ENCODE measurements around the gene DOCK3.
"Not testable (repeated sequence)": the region's sequence is repeated elsewhere in the genome, so short reads cannot be mapped to it uniquely, and the experiment has no call there.

DOCK3 gene

DNA sequence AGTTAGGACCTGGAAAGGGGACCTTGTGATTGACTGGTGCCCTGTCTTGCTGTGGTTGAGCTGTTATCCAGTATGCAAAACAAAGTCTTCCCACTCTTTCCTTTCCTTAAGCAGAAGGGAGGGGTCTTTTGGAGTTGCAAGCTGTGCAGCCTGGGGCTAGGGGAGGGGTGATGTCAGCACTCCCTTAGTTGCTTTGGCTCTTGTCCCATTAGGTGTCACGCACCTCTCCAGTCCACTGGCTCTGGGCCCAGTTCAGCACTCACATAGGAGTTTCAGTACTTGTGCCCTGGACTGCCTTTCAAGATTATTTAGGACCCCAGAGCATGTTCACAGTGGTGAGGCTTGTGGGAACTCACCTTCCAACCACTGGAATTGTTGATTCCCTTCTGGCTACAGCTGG is 238.5 kb downstream of the DOCK3 start:
- no peak for DNase-seq

DNA sequence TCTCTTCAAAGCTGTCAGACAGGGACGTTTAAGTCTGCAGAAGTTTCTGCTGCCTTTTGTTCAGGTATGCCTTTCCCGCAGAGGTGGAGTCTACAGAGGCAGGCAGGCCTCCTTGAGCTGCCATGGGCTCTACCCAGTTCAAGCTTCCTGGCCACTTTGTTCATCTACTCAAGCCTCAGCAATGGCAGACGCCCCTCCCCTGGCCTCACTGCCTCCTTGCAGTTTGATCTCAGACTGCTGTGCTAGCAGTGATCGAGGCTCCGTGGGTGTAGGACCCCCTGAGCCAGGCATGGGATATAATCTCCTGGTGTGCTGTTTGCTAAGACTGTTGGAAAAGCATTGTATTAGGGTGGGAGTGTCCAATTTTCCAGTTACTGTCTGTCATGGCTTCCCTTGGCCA is 247.3 kb downstream of the DOCK3 start:
- DNase-seq: not testable (repeated sequence)

DNA sequence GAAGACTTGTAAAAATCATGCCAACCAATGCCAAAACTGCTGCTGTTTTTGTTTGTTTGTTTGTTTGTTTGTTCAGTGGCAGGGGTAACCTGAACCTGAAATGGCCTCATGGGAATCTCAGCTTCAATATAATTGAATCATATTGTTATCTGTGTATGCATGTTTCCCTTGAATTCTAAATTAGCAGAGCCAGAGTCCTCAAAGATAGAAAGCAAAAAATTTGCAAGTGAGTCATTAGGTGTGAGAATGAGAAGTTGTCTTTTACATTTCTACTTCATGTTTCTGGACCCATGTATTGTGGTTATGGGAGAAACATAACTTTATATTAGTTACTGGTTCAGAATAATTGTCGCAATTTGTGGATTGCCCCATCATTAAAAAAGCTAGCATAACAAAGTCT is 249.2 kb downstream of the DOCK3 start:
- no peak for DNase-seq

DNA sequence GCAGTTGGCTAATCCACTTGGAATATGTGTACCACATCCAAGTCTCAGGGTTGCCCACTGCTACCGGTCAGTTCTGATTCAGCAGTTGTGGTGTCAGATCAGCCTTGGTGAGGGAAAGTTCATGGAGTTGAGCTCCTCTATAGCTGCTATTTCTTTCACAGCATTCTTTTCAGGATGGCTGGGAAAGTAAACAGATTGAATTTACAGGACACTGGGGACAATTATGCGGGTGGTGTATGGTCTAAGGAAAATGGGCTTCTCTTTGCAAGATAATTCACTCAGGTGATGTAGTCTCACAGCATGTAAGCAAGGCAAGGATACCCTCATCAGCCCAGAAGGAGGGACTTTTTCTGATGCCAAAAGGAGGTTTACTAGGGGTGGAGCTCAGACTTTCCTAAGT is 249.9 kb downstream of the DOCK3 start:
- no peak for DNase-seq

DNA sequence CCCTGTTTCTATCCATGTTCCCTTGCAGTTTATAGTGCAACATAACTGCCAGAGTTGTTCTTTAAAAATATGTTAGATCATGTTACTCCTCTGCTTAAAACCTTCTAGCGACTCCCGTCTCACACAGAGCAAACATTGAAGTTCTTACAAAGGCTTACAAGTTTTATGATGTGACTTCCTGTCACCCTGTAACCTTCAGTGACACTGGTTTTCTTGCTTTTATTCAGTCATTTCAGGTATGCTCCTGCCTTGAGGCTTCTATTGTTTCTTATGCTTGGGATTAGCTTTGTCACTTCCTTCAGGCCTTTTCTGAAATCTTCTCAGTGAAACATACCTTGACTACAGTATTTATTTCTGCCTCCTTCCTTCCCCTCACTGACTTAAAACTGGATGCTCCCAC is 252.1 kb downstream of the DOCK3 start:
- no peak for DNase-seq

DNA sequence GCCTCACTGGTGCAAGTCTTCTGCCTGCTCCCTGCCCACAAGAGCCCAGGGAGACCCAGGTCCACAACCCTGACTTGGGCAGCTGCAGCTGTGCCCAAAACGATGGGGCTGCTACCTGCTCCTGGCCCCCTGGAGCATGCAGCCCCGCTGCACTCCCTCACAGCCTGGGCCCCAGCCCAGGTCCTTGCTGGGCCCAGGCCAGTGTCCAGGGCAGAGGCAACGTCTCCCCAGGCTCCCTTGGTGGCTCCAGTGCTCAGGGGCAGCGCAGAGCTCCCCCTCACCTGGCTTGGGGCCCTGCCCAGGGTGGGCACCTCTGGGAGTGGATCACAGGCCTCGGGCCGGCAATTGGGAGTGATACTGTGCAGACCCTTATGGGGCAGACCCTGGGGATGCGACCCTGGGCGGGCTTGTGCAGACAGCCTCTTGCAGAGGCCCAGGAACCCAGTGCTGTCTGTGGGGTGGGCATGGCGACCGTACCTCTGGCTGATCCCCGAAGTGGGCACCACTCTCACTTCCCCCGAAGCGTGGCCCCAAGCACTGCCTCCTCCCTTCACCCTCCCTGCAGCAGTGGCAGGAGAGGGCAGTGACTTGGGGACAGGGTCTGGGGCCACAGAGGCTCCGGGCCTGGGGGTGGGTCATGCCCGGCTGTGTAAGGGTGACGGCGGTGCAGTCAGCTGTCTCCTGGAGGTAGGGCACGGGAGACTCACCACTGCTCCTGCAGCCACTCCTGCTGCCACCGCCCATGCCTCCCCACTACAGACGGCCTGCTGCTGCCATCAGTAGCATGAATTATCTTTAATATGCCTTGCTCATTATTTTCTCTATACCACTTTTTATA is 255.9 kb downstream of the DOCK3 start:
- no peak for DNase-seq

DNA sequence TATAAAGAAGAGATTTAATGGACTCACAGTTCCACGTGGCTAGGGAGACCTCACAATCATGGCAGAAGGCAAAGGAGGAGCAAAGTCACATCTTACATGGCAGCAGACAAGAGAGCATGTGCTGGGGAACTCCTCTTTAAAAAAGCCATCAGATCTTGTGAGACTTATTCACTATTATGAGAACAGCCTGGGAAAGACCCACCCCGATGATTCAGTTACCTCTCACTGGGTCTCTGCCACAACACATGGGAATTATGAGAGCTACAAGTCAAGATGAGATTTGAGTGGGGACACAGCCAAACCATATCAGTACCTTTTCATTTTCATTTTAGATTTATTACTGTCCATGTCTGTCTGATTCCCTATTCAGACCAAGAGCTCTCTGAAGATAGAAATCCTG is 258.2 kb downstream of the DOCK3 start:
- not testable (repeated sequence) for DNase-seq

DNA sequence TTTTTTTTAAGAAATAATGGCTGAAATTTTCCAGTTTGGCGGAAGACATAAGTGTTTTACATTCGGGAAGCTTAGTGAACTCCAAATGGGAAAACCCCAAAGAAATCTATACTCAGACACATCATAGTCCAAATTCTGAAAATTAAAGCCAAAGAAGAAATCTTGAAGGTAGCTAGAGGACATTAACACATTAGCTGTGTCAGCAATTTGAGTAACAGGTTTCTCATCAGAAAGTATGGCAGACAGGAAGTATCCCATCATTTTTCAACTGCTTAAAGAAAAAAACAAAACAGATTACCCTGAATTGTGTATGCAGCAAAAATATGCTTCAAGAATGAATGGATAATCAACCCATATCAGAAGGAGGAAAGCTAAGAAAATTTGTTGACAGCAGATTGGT is 261.7 kb downstream of the DOCK3 start:
- DNase-seq: no peak

DNA sequence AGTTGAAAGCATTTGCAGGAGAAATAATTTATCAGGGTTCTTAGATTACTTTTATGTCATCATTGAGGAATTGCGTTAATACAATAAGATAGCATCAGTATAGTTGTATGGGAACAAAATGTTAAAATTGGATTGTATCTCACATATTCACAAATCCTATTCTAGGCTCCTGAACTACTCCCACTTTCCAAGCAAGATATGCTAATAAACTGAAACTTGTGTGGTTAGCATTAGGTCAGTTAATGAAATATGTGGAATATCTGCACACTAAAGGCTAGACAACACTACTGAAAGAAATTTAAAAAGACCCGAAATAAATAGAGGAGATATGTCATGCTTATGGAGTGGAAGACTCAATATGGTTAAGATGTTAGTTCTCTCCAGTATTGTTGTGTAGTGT is 272.7 kb downstream of the DOCK3 start:
- DNase-seq: no peak

DNA sequence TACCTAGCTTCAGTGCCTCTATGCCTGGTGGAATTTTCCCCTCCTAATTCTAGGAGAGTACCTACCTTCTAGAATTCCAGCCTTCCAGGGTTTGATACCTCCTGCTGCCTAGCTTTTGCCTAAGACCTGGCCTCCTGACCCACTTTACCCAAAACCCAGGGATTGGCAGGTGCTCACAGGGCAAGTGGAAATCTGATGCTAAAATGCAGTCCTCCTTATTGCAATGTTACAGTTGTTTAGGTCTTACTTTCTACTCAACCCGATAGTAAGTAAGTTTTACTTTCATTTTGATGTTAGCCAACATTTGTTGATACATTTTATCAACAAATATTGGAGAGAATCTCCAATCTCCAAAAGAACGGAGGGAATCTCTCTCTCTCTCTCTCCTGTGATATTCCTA is 275.9 kb downstream of the DOCK3 start:
- no peak for DNase-seq

DNA sequence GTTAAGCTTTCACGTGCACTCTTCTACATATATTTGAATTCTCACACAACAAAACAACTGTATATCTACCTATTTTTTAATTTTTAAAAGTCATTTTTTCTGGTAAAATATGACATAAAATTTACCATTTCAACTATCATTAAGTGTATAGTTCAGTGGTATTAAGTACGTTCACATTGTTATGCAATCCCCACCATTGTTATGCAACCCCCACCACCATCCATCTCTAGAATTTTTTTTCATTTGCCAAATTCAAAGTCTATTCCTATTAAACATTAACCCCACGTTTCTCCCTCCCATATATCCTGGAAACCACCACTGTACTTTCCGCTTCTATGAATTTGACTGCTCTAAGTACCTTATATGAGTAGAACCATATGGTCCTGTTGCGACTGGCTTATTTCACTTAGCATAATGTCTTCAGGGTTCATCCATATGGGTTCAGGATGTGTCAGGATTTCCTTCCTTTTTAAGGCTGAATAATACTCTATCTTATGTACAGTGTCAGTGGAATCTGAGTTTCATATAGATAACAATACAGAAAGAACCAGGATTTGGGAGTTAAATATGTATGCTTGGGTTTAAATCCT is 279.2 kb downstream of the DOCK3 start:
- no peak for DNase-seq

DNA sequence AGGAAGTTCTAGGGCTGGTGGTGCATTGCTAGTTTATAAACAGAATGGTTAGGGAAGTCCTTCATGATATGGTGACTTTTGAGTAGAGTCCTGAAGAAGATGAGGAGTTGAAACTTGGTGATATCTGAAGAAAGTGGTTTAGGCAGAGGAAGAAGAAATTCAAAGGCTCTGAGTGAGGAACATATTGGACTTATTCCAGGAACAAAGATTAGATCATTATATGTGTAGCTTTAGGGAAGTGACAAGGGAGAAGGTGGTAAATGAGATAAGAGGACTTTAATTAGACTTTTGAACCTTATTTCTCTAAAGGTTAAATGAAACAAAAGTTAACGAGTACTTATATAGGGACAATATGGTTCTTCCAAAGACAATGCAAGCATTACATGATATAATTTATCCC is 286.7 kb downstream of the DOCK3 start:
- no peak for DNase-seq

DNA sequence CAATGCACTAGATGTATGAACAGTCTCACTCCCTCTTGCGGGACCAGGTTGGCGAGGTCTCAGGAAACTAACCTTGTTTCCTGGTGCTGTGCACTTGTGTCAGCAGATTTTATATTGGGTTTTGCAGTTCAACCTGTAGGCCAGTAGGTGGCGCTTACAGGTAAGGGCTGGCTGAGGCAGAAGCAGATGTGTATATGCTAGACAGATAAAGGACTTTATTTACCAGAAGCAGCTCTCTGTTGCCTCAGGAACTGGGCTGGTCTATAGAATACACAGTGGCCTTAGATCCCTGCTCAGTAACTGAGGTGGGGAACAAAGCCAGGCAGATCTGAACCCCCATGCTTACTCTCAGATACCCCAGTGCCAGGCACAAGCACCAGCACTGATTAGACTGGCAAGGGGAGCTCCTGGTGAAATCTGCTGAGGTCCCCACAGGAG is 296.8 kb downstream of the DOCK3 start:
- DNase-seq: peak; percentile 34

DNA sequence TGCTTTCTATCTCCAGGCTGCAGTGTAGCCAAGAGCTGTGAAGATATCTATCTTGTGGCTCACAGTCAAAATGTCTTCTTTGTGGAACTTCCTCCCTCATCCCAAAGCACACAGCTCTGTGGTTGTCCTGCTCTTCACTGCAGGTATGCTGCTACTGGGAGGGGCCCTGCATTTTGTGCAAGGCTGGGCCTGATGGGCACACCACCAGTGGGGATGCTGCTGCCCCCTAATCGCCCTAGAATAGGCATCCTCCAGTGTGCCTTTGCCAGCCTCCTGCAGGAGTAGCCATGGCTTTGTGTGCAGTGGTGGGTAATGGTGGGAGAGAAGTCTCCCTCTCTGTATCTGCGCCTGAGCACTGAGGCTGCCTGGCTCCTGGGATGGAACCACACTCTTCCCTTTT is 297.3 kb downstream of the DOCK3 start:
- DNase-seq: no peak

DNA sequence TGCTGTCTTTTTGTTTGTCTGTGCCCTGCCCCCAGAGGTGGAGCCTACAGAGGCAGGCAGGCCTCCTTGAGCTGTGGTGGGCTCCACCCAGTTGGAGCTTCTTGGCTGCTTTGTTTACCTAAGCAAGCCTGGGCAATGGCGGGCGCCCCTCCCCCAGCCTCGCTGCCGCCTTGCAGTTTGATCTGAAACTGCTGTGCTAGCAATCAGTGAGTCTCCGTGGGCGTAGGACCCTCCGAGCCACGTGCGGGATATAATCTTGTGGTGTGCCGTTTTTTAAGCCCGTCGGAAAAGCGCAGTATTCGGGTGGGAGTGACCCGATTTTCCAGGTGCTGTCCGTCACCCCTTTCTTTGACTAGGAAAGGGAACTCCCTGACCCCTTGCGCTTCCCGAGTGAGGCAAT is 303.9 kb downstream of the DOCK3 start:
- not testable (repeated sequence) for DNase-seq

DNA sequence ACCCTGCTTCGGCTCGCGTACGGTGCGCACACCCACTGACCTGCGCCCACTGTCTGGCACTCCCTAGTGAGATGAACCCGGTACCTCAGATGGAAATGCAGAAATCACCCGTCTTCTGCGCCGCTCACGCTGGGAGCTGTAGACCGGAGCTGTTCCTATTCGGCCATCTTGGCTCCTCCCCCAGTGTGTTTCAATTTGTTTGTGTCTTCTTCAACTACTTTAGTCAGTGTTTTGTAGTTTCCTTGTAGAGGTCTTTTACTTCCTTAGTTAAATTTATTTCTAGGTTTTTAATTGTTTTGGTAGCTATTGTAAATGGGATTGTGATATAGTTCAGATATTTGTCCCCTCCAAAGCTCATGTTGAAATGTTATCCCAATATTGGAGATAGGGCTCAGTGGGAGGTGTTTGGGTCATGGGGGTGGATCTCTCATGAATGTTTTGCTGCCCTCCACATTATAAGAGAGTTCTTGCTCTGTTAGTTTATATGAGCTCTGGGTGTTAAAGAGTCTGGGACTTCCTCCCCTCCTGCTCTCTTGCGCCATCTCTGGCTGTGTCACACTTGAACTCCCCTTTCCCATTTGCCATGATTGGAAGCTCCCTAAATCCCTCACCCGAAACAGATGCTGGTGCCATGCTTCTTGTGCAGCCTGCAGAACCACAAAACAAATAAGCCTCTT is 304.4 kb downstream of the DOCK3 start:
- DNase-seq: no peak

DNA sequence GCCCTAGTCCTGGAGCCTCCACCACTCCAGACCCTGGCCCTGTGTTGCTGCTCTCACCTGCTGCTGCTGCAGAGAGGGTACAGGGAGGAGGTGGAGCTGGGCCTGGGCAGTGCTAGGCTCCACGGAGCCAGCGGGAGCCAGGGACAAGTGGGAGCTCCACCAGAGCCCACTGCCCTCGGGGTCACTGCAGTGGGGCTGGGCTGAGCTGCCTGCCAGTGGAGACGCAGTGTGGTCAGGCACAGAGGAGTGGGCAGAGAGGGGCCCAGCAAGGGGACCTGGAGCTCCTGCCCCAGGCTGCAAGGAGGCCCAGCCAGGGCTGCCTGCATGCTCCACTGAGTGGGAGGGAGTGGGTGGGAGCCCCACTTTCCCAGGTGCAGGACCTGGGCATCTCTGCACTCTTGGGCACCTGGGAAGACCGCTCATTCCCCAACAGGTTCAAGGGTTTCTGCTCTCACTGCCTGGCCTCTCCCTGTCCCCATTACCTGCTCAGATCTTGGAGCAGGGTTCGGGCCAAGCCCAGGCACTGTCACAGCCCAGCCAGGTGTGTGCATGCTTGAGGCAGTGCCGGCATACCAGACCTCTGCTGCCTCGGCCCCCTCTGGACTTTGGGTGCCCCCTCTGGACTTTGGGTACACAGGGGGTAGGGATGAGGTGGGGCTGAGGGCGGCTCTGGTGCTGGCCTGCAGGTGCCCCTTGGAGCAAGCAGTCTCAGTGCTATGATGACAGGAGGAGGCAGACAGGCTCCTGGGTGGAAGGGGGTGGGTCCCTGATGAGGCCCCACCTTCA is 308.0 kb downstream of the DOCK3 start:
- no peak for DNase-seq

DNA sequence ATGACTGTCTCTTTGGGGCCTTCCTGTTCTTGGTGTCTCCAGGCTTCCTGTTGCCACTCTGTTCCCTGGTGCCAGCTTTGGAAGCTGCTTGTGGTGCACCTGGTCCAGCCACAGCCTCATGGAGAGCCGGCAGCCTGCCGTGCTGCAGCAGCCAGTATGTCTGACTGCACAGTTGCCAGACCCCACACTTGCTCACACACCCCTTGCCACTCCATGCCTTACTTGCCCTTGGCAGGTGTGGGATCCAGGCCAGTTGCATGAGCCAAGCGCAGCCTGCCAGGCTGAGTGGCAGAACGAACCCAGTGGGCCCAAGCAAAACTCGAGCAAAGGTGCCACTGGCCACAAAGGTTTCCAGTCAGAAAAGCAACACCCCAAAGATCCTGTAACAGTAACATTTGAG is 309.2 kb downstream of the DOCK3 start:
- no peak for DNase-seq

DNA sequence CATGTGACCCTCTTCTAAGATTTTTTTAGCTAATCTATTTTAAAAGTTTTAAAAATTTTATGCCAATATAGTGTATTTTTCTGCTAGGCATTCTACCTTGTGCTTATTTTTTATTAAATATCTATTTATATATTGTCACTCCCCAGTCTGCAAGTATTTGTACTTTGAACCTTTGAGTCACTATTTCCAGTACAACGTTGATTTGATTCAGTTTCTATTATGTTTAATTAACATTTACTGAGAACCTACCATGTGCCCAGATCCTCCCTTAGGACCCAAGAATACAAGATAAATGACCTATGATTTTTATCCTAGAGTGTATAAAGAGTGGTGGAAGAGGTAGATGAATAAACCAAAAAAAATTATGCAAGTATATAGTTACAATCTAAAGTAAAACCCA is 311.2 kb downstream of the DOCK3 start:
- DNase-seq: no peak

DNA sequence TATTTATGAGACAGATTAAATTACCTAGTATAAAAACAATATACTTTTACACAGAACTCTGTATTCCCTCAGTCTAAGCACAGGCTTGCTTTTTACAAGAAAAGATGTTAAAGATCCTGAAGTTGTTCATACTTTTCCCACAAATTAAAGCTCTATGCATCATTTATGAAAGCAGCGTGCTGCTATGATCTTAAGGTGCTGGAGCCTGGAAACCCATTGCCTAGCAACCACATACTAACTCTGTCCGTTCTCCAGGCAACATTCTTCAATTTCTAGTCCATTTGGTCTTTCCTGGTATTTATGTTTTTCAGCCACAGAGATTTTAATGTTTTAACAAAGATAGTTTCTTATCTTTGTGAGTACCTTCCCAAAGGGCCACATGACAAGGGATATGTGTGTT is 312.0 kb downstream of the DOCK3 start:
- DNase-seq: no peak

DNA sequence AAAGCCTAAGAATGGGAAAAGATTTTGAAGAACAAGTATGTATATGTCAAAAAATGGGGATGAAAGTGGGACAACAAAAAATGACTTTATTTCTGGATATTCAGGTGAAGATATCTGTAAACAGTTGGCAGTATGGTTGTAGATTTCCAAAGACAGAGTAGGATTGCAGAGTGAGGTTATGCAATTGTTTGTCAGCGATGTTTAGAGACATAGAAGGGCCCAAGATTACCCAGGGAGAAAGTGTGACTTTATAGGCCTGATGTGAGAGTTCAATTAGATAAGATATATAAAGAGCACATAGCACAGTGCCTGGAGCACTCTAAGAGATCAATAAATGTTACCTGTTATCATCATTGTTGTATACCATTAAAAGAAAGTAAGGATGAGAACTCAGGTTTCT is 319.8 kb downstream of the DOCK3 start:
- no peak for DNase-seq

DNA sequence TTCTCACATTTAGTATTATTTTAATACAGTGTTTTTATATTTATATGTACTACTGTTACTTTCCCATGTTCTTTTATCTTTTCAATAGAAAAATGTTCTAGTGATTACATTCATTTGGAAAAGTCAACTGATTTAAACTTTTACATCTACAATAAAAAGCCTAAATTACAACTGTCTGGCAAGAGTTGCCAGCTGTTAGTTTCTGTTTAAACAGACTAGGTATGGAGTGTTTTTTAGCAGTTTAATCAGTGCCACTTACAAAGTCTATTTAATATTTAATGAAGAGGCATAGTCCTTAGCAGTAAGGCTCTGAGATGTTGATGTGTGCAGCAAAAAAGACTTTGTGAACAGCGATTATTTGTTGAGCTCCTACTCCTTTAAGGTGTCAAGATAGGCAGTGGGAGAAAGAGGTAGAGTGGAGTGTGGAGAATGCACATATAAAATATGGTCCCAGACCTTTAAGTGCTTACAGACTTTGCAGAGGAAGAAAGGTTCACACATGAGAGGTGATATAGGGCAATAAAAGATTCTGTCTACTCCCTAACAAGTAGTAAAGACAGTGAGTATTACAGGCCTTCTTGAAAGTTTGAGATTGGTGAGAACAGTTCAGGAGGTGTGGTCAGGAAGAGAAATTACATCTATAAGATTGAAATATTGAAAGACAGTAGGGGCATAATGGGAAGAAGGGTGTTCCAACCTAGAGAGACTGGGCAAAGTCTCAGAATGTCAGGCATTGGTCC is 320.5 kb downstream of the DOCK3 start:
- no peak for DNase-seq

DNA sequence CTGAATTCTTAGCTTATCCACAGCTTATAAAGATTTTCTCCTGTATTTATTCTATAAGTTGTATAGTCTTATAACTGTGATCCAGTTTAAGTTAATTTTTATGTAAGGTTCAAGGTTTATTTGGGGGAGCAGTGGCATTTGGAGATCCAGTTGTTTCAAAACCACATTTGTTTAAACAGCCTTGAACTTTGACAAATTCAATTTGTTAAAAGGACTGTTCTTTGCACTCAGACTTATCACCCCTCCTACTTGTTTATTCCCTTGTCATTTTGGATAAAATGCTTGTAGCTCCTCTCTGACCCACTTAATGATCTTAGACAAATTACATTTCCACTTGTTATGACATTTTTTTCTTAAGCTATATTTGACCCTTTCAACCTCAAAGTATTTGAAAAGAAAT is 327.8 kb downstream of the DOCK3 start:
- no peak for DNase-seq

All from 8988T (cell line).